ENCODE results near the gene CACNA1B. TPM values are rescaled to one million over a fixed set of nuclear protein-coding genes. Genes with fewer than 3 reads are reported as not detected.

Gene CACNA1B
- total and polyA plus RNA-seq, 2 of the 13 experiments (the other 11 are each of a cell fraction or from before 2014, with no cell fraction given), result under 0.01 to 0.04 TPM

GRCh38 chr9:137989156-137989555 is 111.6 kb downstream of the CACNA1B start:
- Histone ChIP-seq H2AFZ (ENCODE audit: low read length) (no peak overlapping the region), H3K9ac (ENCODE audit: insufficient read depth, low read depth, low read length) (no peak overlapping the region), H3K4me1 (ENCODE audit: insufficient read depth, low read length) (no peaks in the 10 kb centered on the region), H3K27ac (ENCODE audit: extremely low read length, insufficient read depth, low read length) (no peak overlapping the region), H3K9me3 (ENCODE audit: low read length) (no peaks in the 10 kb centered on the region), H4K20me1 (ENCODE audit: insufficient read depth, low read length) (no peaks in the 10 kb centered on the region), H3K79me2 (ENCODE audit: insufficient read depth, low read length) (no peaks in the 10 kb centered on the region), H3K36me3 (replicated peaks in 1 of 2; ENCODE audit: control insufficient read depth in 1 of 2, insufficient read depth in 2 of 2, low read length in 2 of 2) (no peaks in the 10 kb centered on the region), H3K4me3 (replicated peaks in 1 of 3; ENCODE audit: insufficient read depth in 1 of 3, low read depth in 2 of 3, low read length in 3 of 3) (no peak overlapping the region), H3K27me3 (ENCODE audit: control insufficient read depth in 1 of 2, insufficient read depth in 2 of 2, low read length in 2 of 2) (peaks cover 0 to 5% of the 10 kb centered on the region in 2 experiments; a peak in 1 of 5 replicates), H3K4me2 (ENCODE audit: low read depth, low read length) (no peak overlapping the region)
- TF ChIP-seq ZMYM3 (CRISPR knock-in tag; IDR thresholded peaks at IDR 0.05), result no peak
- TF ChIP-seq TFAP4 (IDR thresholded peaks at IDR 0.05; ENCODE audit: borderline replicate concordance, low read depth), result no peak
- TF ChIP-seq MYNN (CRISPR knock-in tag; IDR thresholded peaks at IDR 0.05; ENCODE audit: low read depth), result no peak
- TF ChIP-seq ZNF691 (CRISPR knock-in tag; IDR thresholded peaks at IDR 0.05; ENCODE audit: borderline replicate concordance, low read depth), result no peak
- no peak for TF ChIP-seq ZNF605 (CRISPR knock-in tag; IDR thresholded peaks at IDR 0.05)
- no peak for TF ChIP-seq SALL2 (CRISPR knock-in tag; IDR thresholded peaks at IDR 0.05)
- TF ChIP-seq ZNF782 (CRISPR knock-in tag; IDR thresholded peaks at IDR 0.05; ENCODE audit: borderline replicate concordance), result no peak
- no peak for TF ChIP-seq DR1 (CRISPR knock-in tag; IDR thresholded peaks at IDR 0.05)
- TF ChIP-seq SMC3 (IDR thresholded peaks at IDR 0.05; ENCODE audit: low read length), result no peak
- TF ChIP-seq ZNF891 (CRISPR knock-in tag; IDR thresholded peaks at IDR 0.05), result no peak
- FAIRE-seq (no peak), DNase-seq (ENCODE audit: low spot score) (no peak), ATAC-seq (no peak)
- no TSS peak for BruUV-seq (replicated peaks)
- intact Hi-C loops (cut with micrococcal nuclease; ENCODE audit: unreplicated experiment) (no loop called here), in situ Hi-C loops (cut with HindIII; ENCODE audit: extremely low pct_ligation_motif_present, low pct_unique_long_range_greater_than_20kb) (no loop called here)
- ChIA-PET CTCF (ENCODE audit: low intra/inter-chr PET ratio, low total read pairs) (no interaction called here), POLR2A (no interaction called here)
- 51% methylated on average over 7 of the region's 7 CpGs for WGBS (ENCODE audit: low lambda C conversion rate)

Data from HepG2 (cell line).